CD4-positive, alpha-beta T cell treated with Interleukin-21 for 1 hour (primary cell): ENCODE results near the gene USP49.

Experiments
- DNase-seq: peaks from one replicate; pipeline ENCODE4 v3.0.0-alpha.2; 2020

The USP49 gene

DNA sequence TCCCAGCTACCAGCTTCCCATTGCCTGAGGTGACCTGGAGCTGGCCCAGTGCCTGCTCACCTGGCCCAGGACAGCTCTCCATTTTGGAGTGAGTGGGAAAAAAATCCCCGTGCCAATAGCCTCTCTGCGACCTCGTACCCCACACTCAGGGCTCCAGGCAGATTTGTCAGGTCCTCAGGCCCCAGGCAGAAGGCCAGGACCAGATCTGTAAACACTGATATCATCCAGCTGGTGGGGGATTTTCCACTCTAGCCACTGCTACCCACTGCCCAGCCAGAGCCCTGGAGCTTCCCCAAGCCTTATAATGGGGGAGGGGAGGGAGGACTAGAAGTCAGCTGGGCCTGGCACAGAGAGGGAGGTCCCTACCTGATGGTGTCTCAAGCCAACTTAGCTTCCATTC is 146.6 kb downstream of the USP49 start:
- DNase-seq: no peak

- no peak for DNase-seq
Observed at GRCh38 chr6:41748102-41748477, 147.1 kb downstream of the USP49 start.

GRCh38 chr6:41747256-41748101 is 147.7 kb downstream of the USP49 start, which contains the start of gene PGC:
TSS of gene PGC (minus strand) at chr6:41747397. CDS start at chr6:41747334, 63 bp downstream.
- no peak for DNase-seq

DNA sequence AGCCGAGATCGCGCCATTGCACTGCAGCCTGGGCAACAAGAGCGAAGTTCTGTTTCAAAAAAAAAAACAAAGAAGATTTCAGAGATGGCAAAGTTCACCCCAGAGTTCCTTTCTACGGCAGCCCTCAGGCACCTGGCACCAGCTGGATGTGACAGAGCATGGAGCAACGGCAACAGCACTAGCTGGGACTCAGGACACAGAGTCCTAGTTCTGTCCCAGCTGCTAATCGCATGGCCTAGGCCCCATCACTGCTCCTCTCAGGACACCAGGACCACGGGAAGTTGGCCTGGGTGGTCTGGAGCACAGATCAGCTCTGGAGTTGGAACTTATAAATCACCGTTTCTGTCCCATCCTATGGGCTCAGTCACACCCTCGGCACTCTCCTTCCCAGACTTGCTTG is 149.1 kb downstream of the USP49 start:
- DNase-seq: no peak

DNA sequence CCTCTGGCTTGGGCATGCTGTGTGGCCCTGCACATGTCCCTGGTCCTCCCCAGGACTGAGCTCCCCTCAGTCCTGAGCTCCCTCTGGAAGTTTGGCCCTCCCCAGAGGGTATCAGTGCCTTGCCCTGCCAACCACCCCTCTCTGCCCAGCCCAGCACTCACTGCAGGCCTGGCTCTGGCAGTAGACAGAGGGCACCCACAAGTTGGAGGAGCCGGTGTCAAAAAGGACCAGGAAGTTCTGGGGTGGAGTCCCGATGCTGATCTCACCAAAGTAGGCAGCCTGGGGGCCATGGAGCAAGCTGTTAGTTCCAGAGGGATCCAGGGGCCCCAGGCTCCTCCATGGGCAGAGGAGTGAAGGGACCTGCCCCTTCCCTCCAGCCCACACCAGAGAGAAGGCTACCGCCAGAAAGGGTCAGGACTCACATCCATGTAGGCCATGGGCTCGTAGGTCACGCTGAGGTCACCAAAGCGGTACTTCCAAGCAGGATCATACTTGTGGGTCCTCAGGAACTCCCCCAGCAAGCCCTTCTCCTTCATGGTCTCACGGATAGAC is 150.9 kb downstream of the USP49 start:
- no peak for DNase-seq

- DNase-seq: no peak
Observed at GRCh38 chr6:41743406-41744235, 151.6 kb downstream of the USP49 start.

DNA sequence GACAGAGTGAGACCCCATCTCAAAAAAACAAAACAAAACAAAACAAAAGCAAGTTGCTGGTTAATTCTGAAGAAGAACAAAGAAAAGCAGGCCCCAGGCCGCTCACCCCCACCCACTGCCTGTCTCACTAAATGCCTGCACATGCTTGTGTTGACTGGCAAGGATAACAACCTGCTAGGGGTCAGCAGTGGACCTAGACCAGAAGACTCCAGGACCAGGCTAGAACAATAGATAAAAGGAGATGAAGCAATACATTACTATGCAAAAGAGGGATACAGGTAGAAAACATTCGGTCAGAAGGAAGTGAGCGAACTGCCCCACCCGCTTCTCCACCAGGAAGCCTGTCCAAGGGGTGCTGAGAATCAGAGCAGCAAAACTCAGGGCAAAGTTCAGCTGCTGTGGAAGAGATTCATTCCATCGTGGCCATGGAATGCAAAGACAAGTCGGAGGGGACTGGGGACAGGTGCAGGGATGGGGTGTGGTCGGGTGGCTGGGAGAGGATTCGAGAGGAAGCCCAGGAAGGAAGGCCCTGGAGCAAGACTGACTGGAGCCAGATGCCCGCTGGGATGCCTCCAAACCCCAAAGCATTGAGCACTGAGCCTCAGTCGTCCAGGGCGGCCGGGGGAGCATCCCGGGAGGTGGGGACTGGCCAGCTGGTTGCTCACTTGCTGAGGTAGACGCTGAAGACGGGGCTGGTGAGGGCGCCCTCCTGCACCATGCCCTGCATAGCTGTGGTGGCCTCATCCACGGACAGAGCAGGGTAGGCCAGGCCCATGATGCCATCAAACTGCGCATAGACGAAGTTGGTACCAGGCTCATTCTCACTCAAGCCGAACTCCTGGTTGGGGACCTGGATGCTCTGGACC is 153.3 kb downstream of the USP49 start:
- no peak for DNase-seq

GRCh38 chr6:41740366-41741162 is 154.6 kb downstream of the USP49 start:
- DNase-seq: no peak
